Heart left ventricle (tissue), 13 donors: Measurements from ENCODE around the gene ANKRD11.

ENCODE experiments used
- POLR2A ChIP-seq, 2 donors: fragments of 450-650 bp; IDR thresholded peaks; one replicate each; pipeline ENCODE4 v1.6.1; 2017; ENCODE audit warnings: antibody characterized with exemption in 2 of 2, mild to moderate bottlenecking in 2 of 2, moderate library complexity in 2 of 2
- TF ChIP-seq, protein P1 (sequence below), 12 donors: fragments of 200-600 bp; sonication (generic) in 4 of 12; IDR thresholded peaks; one replicate each; pipeline versions ENCODE4 v1.5.0 to v1.8.0; 2018 to 2022; ENCODE audit warnings: antibody characterized with exemption in 12 of 12, mild to moderate bottlenecking in 5 of 12
- donor health status: ischemic (EF 13 %, LVEDD 7.1; RV severe dilation, severe dysfunction).
- donor health status: DM: no; HTN: yes; CAD: no.
- donor health status: DM: no; HTN: no; CAD: no.
- donor health status: ischemic (EF 25% LVEDD 6.9; RV normal size, moderate dysfunction).
- donor health status: ischemic (EF 25% LVEDD 5.7; RV mildly dilated, moderate dysfunction).
- donor health status: ischemic (EF 35%, LVEDD 5.7; RV mildly dilated, moderate dysfunction).
- donor health status: nonischemic (EF 11% LVEDD 7.7; RV severe dilation, severe dysfunction).
- donor health status: DM: yes; HTN: yes; CAD: no.
- donor health status: PGD.
- donor health status: ischemic (EF 29% LVEDD 5.4; RV normal size, mild dysfunction).
- donor health status: nonischemic (EF 23%, LVEDD 6.1; RV moderate dilation, normal function).

DNA sequence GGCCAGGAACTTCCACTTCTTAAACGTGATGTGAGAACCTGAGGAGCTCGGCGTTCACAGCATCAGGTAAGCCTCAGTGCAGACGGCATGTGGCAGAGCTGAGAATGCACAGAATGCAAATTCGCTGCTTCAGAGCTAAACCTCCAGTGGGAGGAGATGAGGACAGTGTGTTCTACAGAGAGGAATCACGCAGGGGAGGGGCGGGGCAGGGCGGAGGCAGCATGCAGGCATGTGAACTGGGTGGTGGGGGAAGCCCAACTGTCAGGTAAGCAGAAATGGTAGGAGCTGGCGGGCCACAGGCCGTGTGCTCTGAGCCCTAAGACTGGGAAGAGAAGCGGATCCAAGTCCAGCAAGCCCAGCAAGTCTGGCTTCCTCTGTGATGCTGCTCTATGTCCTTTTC is 178.2 kb downstream of the ANKRD11 start:
- TF ChIP-seq, protein P1, sequence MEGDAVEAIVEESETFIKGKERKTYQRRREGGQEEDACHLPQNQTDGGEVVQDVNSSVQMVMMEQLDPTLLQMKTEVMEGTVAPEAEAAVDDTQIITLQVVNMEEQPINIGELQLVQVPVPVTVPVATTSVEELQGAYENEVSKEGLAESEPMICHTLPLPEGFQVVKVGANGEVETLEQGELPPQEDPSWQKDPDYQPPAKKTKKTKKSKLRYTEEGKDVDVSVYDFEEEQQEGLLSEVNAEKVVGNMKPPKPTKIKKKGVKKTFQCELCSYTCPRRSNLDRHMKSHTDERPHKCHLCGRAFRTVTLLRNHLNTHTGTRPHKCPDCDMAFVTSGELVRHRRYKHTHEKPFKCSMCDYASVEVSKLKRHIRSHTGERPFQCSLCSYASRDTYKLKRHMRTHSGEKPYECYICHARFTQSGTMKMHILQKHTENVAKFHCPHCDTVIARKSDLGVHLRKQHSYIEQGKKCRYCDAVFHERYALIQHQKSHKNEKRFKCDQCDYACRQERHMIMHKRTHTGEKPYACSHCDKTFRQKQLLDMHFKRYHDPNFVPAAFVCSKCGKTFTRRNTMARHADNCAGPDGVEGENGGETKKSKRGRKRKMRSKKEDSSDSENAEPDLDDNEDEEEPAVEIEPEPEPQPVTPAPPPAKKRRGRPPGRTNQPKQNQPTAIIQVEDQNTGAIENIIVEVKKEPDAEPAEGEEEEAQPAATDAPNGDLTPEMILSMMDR (IDR thresholded peaks at IDR 0.05): no peak
- TF ChIP-seq POLR2A (IDR thresholded peaks at IDR 0.05): no peak
